ENCODE results near the gene NCKAP5. TPM values are rescaled to one million over a fixed set of nuclear protein-coding genes. Genes with fewer than 3 reads are reported as not detected.

Gene NCKAP5
- total and polyA plus RNA-seq, 9 of the 15 experiments (the other 6 are each of a cell fraction or from before 2014, with no cell fraction given), result not detected

- H2AFZ ChIP-seq (ENCODE audit: low read depth, low read length), result no peak overlapping the region
- FAIRE-seq (no peak), DNase-seq (ENCODE audit: extremely low read depth in 1 of 4, low spot score in 3 of 4) (no peak), ATAC-seq (no peak)
- H3K4me2 ChIP-seq (ENCODE audit: insufficient read depth, low read length), result no peak overlapping the region
- no TSS peak for BruUV-seq (replicated peaks)
- no peak overlapping the region for H3K4me3 ChIP-seq
- 3% methylated on average over 9 of the region's 9 CpGs for WGBS (ENCODE audit: insufficient coverage, low coverage, missing lambda C conversion rate)
- no peaks in the 10 kb centered on the region for H3K27me3 ChIP-seq (ENCODE audit: control insufficient read depth in 2 of 2, insufficient read depth in 2 of 2, low read length in 2 of 2)
- no peaks in the 10 kb centered on the region for H3K4me1 ChIP-seq (replicated peaks in 1 of 2; ENCODE audit: control insufficient read depth in 2 of 2, insufficient read depth in 2 of 2, low read length in 2 of 2)
- ChIA-PET CTCF (ENCODE audit: low intra/inter-chr PET ratio) (no interaction called here), POLR2A (no interaction called here)
- no peak overlapping the region for H3K27ac ChIP-seq (ENCODE audit: extremely low read depth, low read depth, low read length)
- H3K36me3 ChIP-seq (ENCODE audit: control insufficient read depth, insufficient read depth, low read length), result no peaks in the 10 kb centered on the region
- TF ChIP-seq MBD2 (IDR thresholded peaks at IDR 0.05; ENCODE audit: borderline replicate concordance, low read depth) (no peak), RAD51 (IDR thresholded peaks at IDR 0.05; ENCODE audit: borderline replicate concordance, low read depth) (no peak)
- intact Hi-C loops (cut with micrococcal nuclease), result no loop called here
- no peaks in the 10 kb centered on the region for H3K9me1 ChIP-seq (ENCODE audit: control insufficient read depth, insufficient read depth, low read length)
- no peaks in the 10 kb centered on the region for H3K9me3 ChIP-seq (replicated peaks; ENCODE audit: control insufficient read depth, insufficient read depth, low read depth, low read length)
- H4K20me1 ChIP-seq (replicated peaks; ENCODE audit: control insufficient read depth, insufficient read depth, low read length), result no peaks in the 10 kb centered on the region
- H3K9ac ChIP-seq (ENCODE audit: insufficient read depth in 1 of 2, low read depth in 2 of 2, low read length in 2 of 2), result no peak overlapping the region
- in situ Hi-C loops (cut with MboI), result no loop called here
- H3K79me2 ChIP-seq (ENCODE audit: control insufficient read depth, insufficient read depth, low read length), result no peaks in the 10 kb centered on the region
Measured at GRCh38 chr2:133223226-133223625, 345.0 kb downstream of the NCKAP5 start.

GRCh38 chr2:133221398-133221797, 346.9 kb downstream of the NCKAP5 start:
- Histone ChIP-seq H3K9me3 (replicated peaks; ENCODE audit: control insufficient read depth, insufficient read depth, low read depth, low read length) (no peaks in the 10 kb centered on the region), H3K36me3 (ENCODE audit: control insufficient read depth, insufficient read depth, low read length) (no peaks in the 10 kb centered on the region), H3K9me1 (ENCODE audit: control insufficient read depth, insufficient read depth, low read length) (no peaks in the 10 kb centered on the region), H2AFZ (ENCODE audit: low read depth, low read length) (no peak overlapping the region), H3K4me3 (no peak overlapping the region), H3K9ac (ENCODE audit: insufficient read depth in 1 of 2, low read depth in 2 of 2, low read length in 2 of 2) (no peak overlapping the region), H3K4me2 (ENCODE audit: insufficient read depth, low read length) (no peak overlapping the region), H3K4me1 (replicated peaks in 1 of 2; ENCODE audit: control insufficient read depth in 2 of 2, insufficient read depth in 2 of 2, low read length in 2 of 2) (no peaks in the 10 kb centered on the region), H4K20me1 (replicated peaks; ENCODE audit: control insufficient read depth, insufficient read depth, low read length) (no peaks in the 10 kb centered on the region), H3K27me3 (ENCODE audit: control insufficient read depth in 2 of 2, insufficient read depth in 2 of 2, low read length in 2 of 2) (no peaks in the 10 kb centered on the region), H3K79me2 (ENCODE audit: control insufficient read depth, insufficient read depth, low read length) (no peaks in the 10 kb centered on the region), H3K27ac (ENCODE audit: extremely low read depth, low read depth, low read length) (no peak overlapping the region)
- ATAC-seq, result no peak
- no peak for FAIRE-seq
- in situ Hi-C loops (cut with MboI) (no loop called here), intact Hi-C loops (cut with micrococcal nuclease) (no loop called here)
- ChIA-PET POLR2A (no interaction called here), CTCF (ENCODE audit: low intra/inter-chr PET ratio) (no interaction called here)
- DNase-seq (ENCODE audit: extremely low read depth in 1 of 4, low spot score in 3 of 4), result no peak
- 0% methylated on average over 3 of the region's 3 CpGs for WGBS (ENCODE audit: insufficient coverage, low coverage, missing lambda C conversion rate)
- no TSS peak for BruUV-seq (replicated peaks)
- no peak for TF ChIP-seq ZNF644 (tag; IDR thresholded peaks at IDR 0.05; ENCODE audit: low read depth)
- TF ChIP-seq PHF20 (IDR thresholded peaks at IDR 0.05; ENCODE audit: partially characterized antibody), result no peak
- no peak for TF ChIP-seq XRCC3 (IDR thresholded peaks at IDR 0.05)
- no peak for TF ChIP-seq ZBTB1 (CRISPR knock-in tag; IDR thresholded peaks at IDR 0.05; ENCODE audit: borderline replicate concordance, low read depth)
- TF ChIP-seq CHCHD3 (CRISPR knock-in tag; IDR thresholded peaks at IDR 0.05), result no peak
- TF ChIP-seq TGIF2 (CRISPR knock-in tag; IDR thresholded peaks at IDR 0.05), result no peak
- no peak for TF ChIP-seq RERE (CRISPR knock-in tag; IDR thresholded peaks at IDR 0.05; ENCODE audit: borderline replicate concordance)
- TF ChIP-seq NCOA6 (IDR thresholded peaks at IDR 0.05), result no peak
- no peak for TF ChIP-seq HDAC8 (tag; IDR thresholded peaks at IDR 0.05)

All from K562 (cell line).